ENCODE measurements around the gene UNKL.

The UNKL gene

GRCh38 chr16:1348441-1348840, 66.1 kb downstream of the UNKL start:
- DNase-seq = no peak

- DNase-seq = no peak
Measured at GRCh38 chr16:1347962-1348361, 66.5 kb downstream of the UNKL start.

- no peak for DNase-seq
Measured at GRCh38 chr16:1347286-1347855, 67.1 kb downstream of the UNKL start.

GRCh38 chr16:1346422-1347285, 67.8 kb downstream of the UNKL start:
- no peak for DNase-seq

GRCh38 chr16:1345651-1346421, 68.7 kb downstream of the UNKL start:
- DNase-seq = no peak

- DNase-seq = no peak
Measured at GRCh38 chr16:1345087-1345486, 69.4 kb downstream of the UNKL start.

- no peak for DNase-seq
Measured at GRCh38 chr16:1344499-1344898, 70.0 kb downstream of the UNKL start.

- no peak for DNase-seq
Measured at GRCh38 chr16:1343428-1344242, 70.9 kb downstream of the UNKL start.

GRCh38 chr16:1342526-1343427, 71.7 kb downstream of the UNKL start:
- DNase-seq = peak; percentile 84

GRCh38 chr16:1341495-1342420, 72.7 kb downstream of the UNKL start:
- no peak for DNase-seq

GRCh38 chr16:1340730-1341494, 73.6 kb downstream of the UNKL start:
- no peak for DNase-seq

GRCh38 chr16:1338855-1339675, 75.4 kb downstream of the UNKL start:
- no peak for DNase-seq

GRCh38 chr16:1338119-1338730, 76.3 kb downstream of the UNKL start:
- no peak for DNase-seq

GRCh38 chr16:1337486-1337885, 77.0 kb downstream of the UNKL start:
- no peak for DNase-seq

GRCh38 chr16:1336619-1337018, 77.9 kb downstream of the UNKL start:
- DNase-seq = no peak

- no peak for DNase-seq
Measured at GRCh38 chr16:1335996-1336395, 78.5 kb downstream of the UNKL start.

- DNase-seq = no peak
Measured at GRCh38 chr16:1335211-1335971, 79.1 kb downstream of the UNKL start.

- no peak for DNase-seq
Measured at GRCh38 chr16:1334739-1335138, 79.8 kb downstream of the UNKL start.
